Ovary (tissue), 3 donors: ENCODE measurements around the gene HS6ST3.

Source experiments
- POLR2A ChIP-seq: fragments of 450-650 bp; IDR thresholded peaks from one replicate; pipeline ENCODE4 v1.6.1; 2017; ENCODE audit warnings: antibody characterized with exemption, mild to moderate bottlenecking, moderate library complexity
- TF ChIP-seq, protein P1 (sequence below), 3 donors: fragments of 450-650 bp in 2 of 3; fragments of 200-600 bp in 1 of 3; IDR thresholded peaks; one replicate each; pipeline versions ENCODE4 v1.5.1 to v1.8.0; 2016 to 2022; ENCODE audit warnings: antibody characterized with exemption in 3 of 3, mild to moderate bottlenecking in 1 of 3
- donor health status: DM: no; HTN: no; CAD: no.

DNA sequence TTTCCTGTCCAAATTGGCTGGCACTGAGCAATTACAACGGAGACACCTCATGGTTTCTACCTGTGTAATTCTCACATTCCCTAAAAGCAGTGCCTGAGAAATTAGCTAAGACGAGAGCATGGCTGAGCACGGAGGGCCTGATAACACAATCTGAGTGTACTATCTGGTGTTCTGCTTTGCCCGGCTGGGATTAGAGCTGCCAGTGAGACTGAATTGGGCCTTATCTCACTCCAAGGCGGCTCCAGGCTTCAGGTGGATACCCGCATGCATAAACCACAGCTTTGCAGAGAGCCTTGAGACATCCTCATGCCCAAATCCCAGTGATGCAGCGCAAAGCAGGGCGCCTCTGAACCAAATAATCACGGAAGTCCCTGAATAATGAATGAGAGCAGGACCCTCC, 732.1 kb downstream of the HS6ST3 start:
- no peak for TF ChIP-seq POLR2A
- TF ChIP-seq, protein P1, sequence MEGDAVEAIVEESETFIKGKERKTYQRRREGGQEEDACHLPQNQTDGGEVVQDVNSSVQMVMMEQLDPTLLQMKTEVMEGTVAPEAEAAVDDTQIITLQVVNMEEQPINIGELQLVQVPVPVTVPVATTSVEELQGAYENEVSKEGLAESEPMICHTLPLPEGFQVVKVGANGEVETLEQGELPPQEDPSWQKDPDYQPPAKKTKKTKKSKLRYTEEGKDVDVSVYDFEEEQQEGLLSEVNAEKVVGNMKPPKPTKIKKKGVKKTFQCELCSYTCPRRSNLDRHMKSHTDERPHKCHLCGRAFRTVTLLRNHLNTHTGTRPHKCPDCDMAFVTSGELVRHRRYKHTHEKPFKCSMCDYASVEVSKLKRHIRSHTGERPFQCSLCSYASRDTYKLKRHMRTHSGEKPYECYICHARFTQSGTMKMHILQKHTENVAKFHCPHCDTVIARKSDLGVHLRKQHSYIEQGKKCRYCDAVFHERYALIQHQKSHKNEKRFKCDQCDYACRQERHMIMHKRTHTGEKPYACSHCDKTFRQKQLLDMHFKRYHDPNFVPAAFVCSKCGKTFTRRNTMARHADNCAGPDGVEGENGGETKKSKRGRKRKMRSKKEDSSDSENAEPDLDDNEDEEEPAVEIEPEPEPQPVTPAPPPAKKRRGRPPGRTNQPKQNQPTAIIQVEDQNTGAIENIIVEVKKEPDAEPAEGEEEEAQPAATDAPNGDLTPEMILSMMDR (IDR thresholded peaks at IDR 0.05) = no peak
